H1 (cell line): ENCODE measurements around the gene LGALS16. TPM values are rescaled to one million over a fixed set of nuclear protein-coding genes. Genes with fewer than 3 reads are reported as not detected.
A peak's percentile ranks its signal among the peaks of the same experiment; 100 is the strongest.

ENCODE experiments used
- CTCF ChIA-PET: fragments of 300-600 bp; sonication (Branson Sonifier 250); formaldehyde crosslinking; loops from one replicate; lab custom pipeline; 2021; ENCODE audit not compliant: partially characterized antibody; lab: Charles Lee
- POLR2A ChIA-PET: fragments of 300-600 bp; sonication (Branson Sonifier 250); formaldehyde crosslinking; loops from one replicate; lab custom pipeline; 2021; ENCODE audit warnings: inconsistent platforms; ENCODE audit not compliant: partially characterized antibody; lab: Charles Lee
- DNase-seq, 2 experiments: peaks; one replicate each; pipeline versions ENCODE4 v3.0.0 to v3.0.0-alpha.2; 2010 to 2022; ENCODE audit warnings: low spot score in 2 of 2, low read depth in 1 of 2, mixed read lengths in 1 of 2
- FAIRE-seq: peaks from 2 replicates; lab custom pipeline; 2011; peaks lifted over from hg19 to GRCh38; lab: Jason Lieb, UNC
- H2AFZ ChIP-seq: 2 replicates; pipeline ENCODE4 v1.8.1; 2012; ENCODE audit warnings: low read length, inconsistent platforms
- H2AK5ac ChIP-seq: 2 replicates; pipeline ENCODE4 v1.6.1; 2013; ENCODE audit warnings: low read depth, low read length
- H2BK120ac ChIP-seq: replicated peaks from 2 replicates; pipeline ENCODE3; 2013; ENCODE audit warnings: low read depth, low read length, inconsistent platforms
- H2BK12ac ChIP-seq: 2 replicates; pipeline ENCODE4 v1.6.1; 2013; ENCODE audit warnings: low read depth, low read length
- H2BK15ac ChIP-seq: 2 replicates; pipeline ENCODE4 v1.6.1; 2013; ENCODE audit warnings: low read length
- H2BK20ac ChIP-seq: 2 replicates; pipeline ENCODE4 v1.6.1; 2013; ENCODE audit warnings: low read length
- H2BK5ac ChIP-seq: 2 replicates; pipeline ENCODE4 v1.6.1; 2013; ENCODE audit warnings: low read depth, low read length
- H3K14ac ChIP-seq: 2 replicates; pipeline ENCODE4 v1.6.1; 2013; ENCODE audit warnings: inconsistent platforms; ENCODE audit not compliant: insufficient read length
- H3K18ac ChIP-seq: 2 replicates; pipeline ENCODE4 v1.6.1; 2013; ENCODE audit warnings: low read length; ENCODE audit errors: extremely low read depth
- H3K23ac ChIP-seq: 2 replicates; pipeline ENCODE4 v1.6.1; 2013; ENCODE audit warnings: inconsistent platforms; ENCODE audit not compliant: insufficient read length
- H3K23me2 ChIP-seq: 2 replicates; pipeline ENCODE4 v1.6.1; 2013; ENCODE audit warnings: low read depth, low read length
- H3K27ac ChIP-seq: 2 replicates; pipeline ENCODE4 v1.6.1; 2011; ENCODE audit warnings: low read depth, low read length, inconsistent platforms
- H3K27me3 ChIP-seq, 4 experiments: replicated peaks in 1 of 4; 1 replicate in 1 of 4; 2 replicates in 3 of 4; pipeline versions ENCODE4 v1.6.1 to v1.8.1; 2011 to 2013; ENCODE audit warnings: low read length in 3 of 4, mild to moderate bottlenecking in 3 of 4, inconsistent platforms in 2 of 4, mixed read lengths in 2 of 4, moderate library complexity in 1 of 4; ENCODE audit not compliant: control insufficient read depth in 3 of 4, insufficient read depth in 3 of 4; ENCODE audit errors: extremely low read depth in 1 of 4
- H3K36me3 ChIP-seq, 4 experiments: 2 replicates each; pipeline versions ENCODE4 v1.6.1 to v1.8.1; 2011 to 2013; ENCODE audit warnings: mild to moderate bottlenecking in 4 of 4, low read length in 3 of 4, moderate library complexity in 2 of 4, control low read depth in 1 of 4, inconsistent platforms in 1 of 4; ENCODE audit not compliant: insufficient read depth in 4 of 4, control insufficient read depth in 2 of 4
- H3K4ac ChIP-seq: replicated peaks from 2 replicates; pipeline ENCODE3; 2013; ENCODE audit warnings: low read length, low read depth, mixed read lengths, inconsistent platforms; ENCODE audit not compliant: insufficient read length
- H3K4me1 ChIP-seq, 4 experiments: replicated peaks in 1 of 4; 1 replicate in 1 of 4; 2 replicates in 3 of 4; pipeline versions ENCODE4 v1.6.1 to v1.8.1; 2011 to 2013; ENCODE audit warnings: low read length in 3 of 4, inconsistent platforms in 2 of 4, mixed read lengths in 1 of 4; ENCODE audit not compliant: insufficient read depth in 4 of 4, control insufficient read depth in 3 of 4
- H3K4me2 ChIP-seq, 2 experiments: 2 replicates each; pipeline versions ENCODE4 v1.6.1 to v1.8.1; 2011 to 2013; ENCODE audit warnings: low read depth in 2 of 2, low read length in 2 of 2, control low read depth in 1 of 2, inconsistent platforms in 1 of 2, mild to moderate bottlenecking in 1 of 2; ENCODE audit not compliant: insufficient read depth in 1 of 2
- H3K4me3 ChIP-seq, 4 experiments: fragments of 200-600, 300-600 bp in 1 of 4; sonication (generic), shearing (Covaris generic), sonication (Bioruptor Twin) in 1 of 4; 2 replicates each; pipeline versions ENCODE4 v1.5.1 to v1.8.1; 2011 to 2016; ENCODE audit warnings: low read length in 4 of 4, low read depth in 3 of 4, control low read depth in 2 of 4, inconsistent platforms in 2 of 4, mild to moderate bottlenecking in 2 of 4, mixed read lengths in 1 of 4, moderate library complexity in 1 of 4; ENCODE audit not compliant: insufficient read depth in 2 of 4; ENCODE audit errors: extremely low read depth in 1 of 4
- H3K56ac ChIP-seq: replicated peaks from 2 replicates; pipeline ENCODE3; 2013; ENCODE audit warnings: low read depth, mild to moderate bottlenecking, mixed read lengths, low read length, inconsistent platforms; ENCODE audit not compliant: insufficient read length
- H3K79me1 ChIP-seq: 2 replicates; pipeline ENCODE4 v1.6.1; 2013; ENCODE audit warnings: low read depth, low read length, control low read depth
- H3K79me2 ChIP-seq, 2 experiments: 2 replicates each; pipeline versions ENCODE4 v1.6.1 to v1.8.1; 2012 to 2013; ENCODE audit warnings: low read length in 2 of 2, mild to moderate bottlenecking in 2 of 2, inconsistent platforms in 1 of 2; ENCODE audit not compliant: insufficient read depth in 2 of 2, control insufficient read depth in 1 of 2
- H3K9ac ChIP-seq, 4 experiments: replicated peaks in 1 of 4; 1 replicate in 1 of 4; 2 replicates in 3 of 4; pipeline versions ENCODE4 v1.6.1 to v1.8.1; 2011 to 2013; ENCODE audit warnings: low read depth in 3 of 4, low read length in 3 of 4, control low read depth in 2 of 4, mild to moderate bottlenecking in 2 of 4, moderate library complexity in 2 of 4, inconsistent platforms in 1 of 4; ENCODE audit errors: extremely low read depth in 1 of 4
- H3K9me3 ChIP-seq, 2 experiments: 2 replicates each; pipeline versions ENCODE4 v1.6.1 to v1.8.1; 2012 to 2013; ENCODE audit warnings: mild to moderate bottlenecking in 2 of 2, moderate library complexity in 2 of 2, control low read depth in 1 of 2, inconsistent platforms in 1 of 2, low read depth in 1 of 2, low read length in 1 of 2, mixed read lengths in 1 of 2; ENCODE audit not compliant: insufficient read depth in 2 of 2
- H4K20me1 ChIP-seq, 2 experiments: replicated peaks in 1 of 2; 2 replicates each; pipeline versions ENCODE3 to v1.8.1; 2011 to 2013; ENCODE audit warnings: inconsistent platforms in 2 of 2, low read length in 2 of 2, mild to moderate bottlenecking in 1 of 2; ENCODE audit not compliant: insufficient read depth in 2 of 2, control insufficient read depth in 1 of 2
- H4K5ac ChIP-seq: 2 replicates; pipeline ENCODE4 v1.6.1; 2013; ENCODE audit warnings: low read length, low read depth, mixed read lengths, inconsistent platforms; ENCODE audit not compliant: insufficient read length
- H4K8ac ChIP-seq: 2 replicates; pipeline ENCODE4 v1.8.0; 2013; ENCODE audit warnings: mild to moderate bottlenecking, moderate library complexity, low read length, inconsistent platforms; ENCODE audit not compliant: insufficient read depth; ENCODE audit errors: extremely low read depth
- H4K91ac ChIP-seq: replicated peaks from 2 replicates; pipeline ENCODE3; 2013; ENCODE audit warnings: low read length, mixed read lengths, inconsistent platforms; ENCODE audit not compliant: insufficient read length
- POLR2A ChIP-seq, 2 experiments: IDR thresholded peaks; 1 replicate in 1 of 2; 2 replicates in 1 of 2; pipeline ENCODE4 v1.6.1; 2011; ENCODE audit warnings: low read depth in 2 of 2, low read length in 2 of 2, mild to moderate bottlenecking in 2 of 2; ENCODE audit errors: control extremely low read depth in 1 of 2
- POLR2AphosphoS5 ChIP-seq: IDR thresholded peaks from 2 replicates; pipeline ENCODE4 v1.6.1; 2011; ENCODE audit warnings: low read depth, low read length
- SAP30 ChIP-seq: fragments of 300-600 bp; sonication (generic); IDR thresholded peaks from 2 replicates; pipeline ENCODE4 v1.7.1; 2012; ENCODE audit warnings: low read length, moderate library complexity, mild to moderate bottlenecking, inconsistent platforms; ENCODE audit not compliant: insufficient read depth, insufficient replicate concordance
- WGBS, 2 experiments: shearing (Covaris generic) in 1 of 2; methylation state at CpG; one replicate each; pipeline versions ENCODE4 v1.1.6 to v1.1.7; 2013 to 2015; ENCODE audit warnings: low lambda C conversion rate in 2 of 2, mixed read lengths in 2 of 2, inconsistent platforms in 1 of 2, low coverage in 1 of 2, missing lambda C conversion rate in 1 of 2; ENCODE audit not compliant: insufficient replicate concordance in 2 of 2, insufficient coverage in 1 of 2, insufficient read length in 1 of 2; ENCODE audit errors: extremely low coverage in 1 of 2, missing lambda C conversion rate in 1 of 2; 5-methylcytosine and 5-hydroxymethylcytosine counted together
- polyA plus RNA-seq, 7 experiments: library from polyadenylated mRNA; depleted of rRNA in 3 of 7; stranded (reverse) in 5 of 7; unstranded in 2 of 7; fragments of >200 nt in 5 of 7; fragments of 200-250 nt in 2 of 7; gene quantifications; 1 replicate in 5 of 7; 2 replicates in 1 of 7; 4 replicates in 1 of 7; pipeline versions ENCODE4 v1.2.1 to v1.2.3, GENCODE V29; 2011 to 2013; ENCODE audit warnings: missing spikeins in 2 of 7, mixed read lengths in 2 of 7
- total RNA-seq: library from RNA; stranded (reverse); fragmentation: NEBNext Ultra II Directional; extraction: Animal tissue kit (Norgen Biotek cat#: 25700); gene quantifications from 2 replicates; pipeline ENCODE4 v1.2.1, GENCODE V29; 2021

The LGALS16 gene
- total and polyA plus RNA-seq, 2 of the 8 experiments (the other 6 are each of a cell fraction or from before 2014, with no cell fraction given): not detected

DNA sequence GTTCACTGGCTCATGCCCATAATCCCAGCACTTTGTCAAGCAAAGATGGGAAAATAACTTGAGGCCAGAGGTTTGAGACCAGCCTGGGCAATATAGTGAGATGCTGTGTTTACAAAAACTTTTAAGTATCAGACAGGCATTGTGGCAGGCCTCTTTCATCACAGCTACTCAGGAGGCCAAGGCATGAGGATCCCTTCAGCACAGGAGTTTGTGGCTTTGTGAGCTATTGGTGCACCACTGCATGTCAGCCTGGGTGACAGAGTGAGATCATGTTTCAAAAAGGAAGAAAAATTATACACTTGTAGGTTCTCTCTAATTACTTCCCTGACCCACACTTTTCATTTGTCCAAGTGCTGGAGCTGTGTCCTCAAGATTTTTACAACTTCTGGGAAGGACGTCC, 37.1 kb downstream of the LGALS16 start:
- Histone ChIP-seq H3K14ac (no peak overlapping the region), H3K4me2 (no peak overlapping the region), H2BK15ac (no peak overlapping the region), H3K56ac (no peak overlapping the region), H2AK5ac (no peak overlapping the region), H3K23ac (no peak overlapping the region), H4K8ac (no peak overlapping the region), H3K79me2 (no peaks in the 10 kb centered on the region), H3K18ac (no peak overlapping the region), H4K20me1 (no peaks in the 10 kb centered on the region), H4K5ac (no peak overlapping the region), H3K23me2 (no peaks in the 10 kb centered on the region), H3K36me3 (no peaks in the 10 kb centered on the region), H3K9me3 (no peaks in the 10 kb centered on the region), H3K4me1 (peaks cover 0 to 6% (median 4%) of the 10 kb centered on the region in 4 experiments; a peak in 2 of 7 replicates), H3K79me1 (no peaks in the 10 kb centered on the region), H3K4me3 (no peak overlapping the region), H3K9ac (no peak overlapping the region), H3K27ac (no peak overlapping the region; the same call in 1 of the 2 replicates), H2AFZ (no peak overlapping the region), H2BK12ac (no peak overlapping the region), H3K27me3 (no peaks in the 10 kb centered on the region), H4K91ac (peak overlapping the region; percentile 4), H2BK20ac (no peak overlapping the region; the same call in 1 of the 2 replicates), H2BK120ac (peak overlapping the region; percentile 65), H3K4ac (no peak overlapping the region), H2BK5ac (peak overlapping the region; percentile 89; the same call in 1 of the 2 replicates)
- ChIA-PET POLR2A (no interaction called here), CTCF (interaction anchor here (0.6 kb wide), 1 partner anchor 8 kb away, joined by 3 read pairs; no protein-coding TSS in a partner anchor)
- FAIRE-seq (no peak), DNase-seq (no peak)
- WGBS, 2 experiments: 72% methylated on average over 1 of the region's 1 CpG; no CpG with 5 or more reads in 1 of the 2 experiments
- no peak for TF ChIP-seq POLR2A (IDR thresholded peaks at IDR 0.05; ENCODE audit: control extremely low read depth in 1 of 2, low read depth in 2 of 2, low read length in 2 of 2)
- TF ChIP-seq SAP30: no peak
- TF ChIP-seq POLR2AphosphoS5: no peak
